ENCODE results near the gene CALHM6. TPM values are rescaled to one million over a fixed set of nuclear protein-coding genes. Genes with fewer than 3 reads are reported as not detected.
A peak's percentile ranks its signal among the peaks of the same experiment; 100 is the strongest.

Gene CALHM6
- total RNA-seq, 4 donors from 2014 or later, result 2.0 to 14.0 TPM; not detected in 2

- TF ChIP-seq CTCF (IDR thresholded peaks at IDR 0.05) (no peak), POLR2A (IDR thresholded peaks at IDR 0.05) (no peak)
- H3K4me1 ChIP-seq, result no peaks in the 10 kb centered on the region
- H3K36me3 ChIP-seq, result no peaks in the 10 kb centered on the region
- H3K9me3 ChIP-seq, result no peaks in the 10 kb centered on the region
- H3K4me3 ChIP-seq, result no peak overlapping the region
- no peak overlapping the region for H3K27ac ChIP-seq
- H3K27me3 ChIP-seq, result no peaks in the 10 kb centered on the region
- no peak for DNase-seq
Observed at GRCh38 chr6:116438590-116439448, 22.4 kb upstream of the CALHM6 start.

GRCh38 chr6:116439522-116440051, 21.6 kb upstream of the CALHM6 start:
- no peak for DNase-seq
- TF ChIP-seq POLR2A (IDR thresholded peaks at IDR 0.05), result no peak
- TF ChIP-seq CTCF (IDR thresholded peaks at IDR 0.05), result no peak
- Histone ChIP-seq H3K27me3 (no peaks in the 10 kb centered on the region), H3K4me3 (no peak overlapping the region), H3K36me3 (no peaks in the 10 kb centered on the region), H3K27ac (no peak overlapping the region), H3K9me3 (no peaks in the 10 kb centered on the region), H3K4me1 (peaks cover 0 to 3% (median 0%) of the 10 kb centered on the region in 4 donors)

- no peaks in the 10 kb centered on the region for H3K9me3 ChIP-seq
- no peak for DNase-seq
- no peak overlapping the region for H3K4me3 ChIP-seq
- H3K4me1 ChIP-seq, result peaks cover 0 to 3% (median 0%) of the 10 kb centered on the region in 4 donors
- no peaks in the 10 kb centered on the region for H3K36me3 ChIP-seq
- H3K27me3 ChIP-seq, result no peaks in the 10 kb centered on the region
- H3K27ac ChIP-seq, result no peak overlapping the region
- TF ChIP-seq CTCF (IDR thresholded peaks at IDR 0.05) (no peak), POLR2A (IDR thresholded peaks at IDR 0.05) (no peak)
Observed at GRCh38 chr6:116443105-116443504, 18.1 kb upstream of the CALHM6 start.

- Histone ChIP-seq H3K9me3 (no peaks in the 10 kb centered on the region), H3K4me1 (peaks cover 0 to 3% (median 0%) of the 10 kb centered on the region in 4 donors), H3K36me3 (no peaks in the 10 kb centered on the region), H3K4me3 (no peak overlapping the region), H3K27ac (no peak overlapping the region), H3K27me3 (no peaks in the 10 kb centered on the region)
- no peak for DNase-seq
- peak; percentile 9 to 67 (median 50) for TF ChIP-seq CTCF (IDR thresholded peaks at IDR 0.05)
- TF ChIP-seq POLR2A (IDR thresholded peaks at IDR 0.05), result no peak
Observed at GRCh38 chr6:116444092-116444491, 17.1 kb upstream of the CALHM6 start.

GRCh38 chr6:116444575-116444974, 16.6 kb upstream of the CALHM6 start:
- H3K36me3 ChIP-seq, result no peaks in the 10 kb centered on the region
- no peak for TF ChIP-seq CTCF (IDR thresholded peaks at IDR 0.05)
- no peak overlapping the region for H3K27ac ChIP-seq
- H3K4me1 ChIP-seq, result peaks cover 0 to 3% (median 0%) of the 10 kb centered on the region in 4 donors
- no peaks in the 10 kb centered on the region for H3K27me3 ChIP-seq
- DNase-seq, result no peak
- H3K4me3 ChIP-seq, result no peak overlapping the region
- no peaks in the 10 kb centered on the region for H3K9me3 ChIP-seq
